NOMO-1 (cell line): ENCODE results near the gene CMTM3.
A peak's percentile ranks its signal among the peaks of the same experiment; 100 is the strongest.
"Not testable (repeated sequence)": the region's sequence is repeated elsewhere in the genome, so short reads cannot be mapped to it uniquely, and the experiment has no call there.

Experiments
- DNase-seq, 2 experiments: peaks; one replicate each; lab custom pipeline; 2025; ENCODE audit not compliant: unreplicated experiment in 2 of 2; lab: John Stamatoyannopoulos, UW

Gene CMTM3

GRCh38 chr16:66581246-66581952, 23.1 kb upstream of the CMTM3 start:
- no peak for DNase-seq

DNA sequence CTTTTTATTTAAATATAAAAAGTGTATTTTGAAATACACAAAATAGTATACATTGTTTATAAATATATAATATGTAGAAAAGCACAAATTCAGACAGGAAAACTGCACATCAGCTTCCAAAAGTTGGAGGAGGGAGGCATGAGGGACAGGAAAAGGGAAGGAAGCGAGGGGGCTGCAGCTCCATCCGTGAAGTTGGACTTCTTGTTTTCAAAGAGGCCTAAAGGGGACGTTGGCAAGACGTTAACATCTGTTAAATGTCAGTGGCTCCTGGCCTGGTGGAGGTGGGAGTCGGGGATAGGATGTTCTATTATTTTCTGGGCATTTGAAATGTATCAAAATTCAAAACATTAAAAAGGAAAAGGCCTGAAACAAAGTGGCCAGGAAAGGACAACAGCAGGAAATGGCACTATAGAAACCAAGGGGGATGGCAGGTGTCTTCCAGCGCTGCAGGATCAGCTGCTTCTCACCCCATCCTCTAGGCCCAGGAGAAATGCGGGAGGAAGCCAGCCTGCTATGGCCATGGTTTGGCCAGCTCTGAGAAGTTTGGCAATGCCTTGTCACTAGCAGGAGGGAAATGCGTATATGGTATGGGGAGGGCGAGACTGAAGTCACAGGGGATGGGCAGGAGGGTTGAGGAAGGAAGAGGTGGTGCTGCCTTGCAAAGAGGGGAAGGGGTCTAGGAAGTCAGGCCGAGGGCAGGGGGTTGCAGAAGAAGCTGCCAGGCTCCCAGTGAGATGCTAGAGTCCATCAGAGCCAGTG, 18.8 kb upstream of the CMTM3 start:
- peak; percentile 12 to 23 for DNase-seq

DNA sequence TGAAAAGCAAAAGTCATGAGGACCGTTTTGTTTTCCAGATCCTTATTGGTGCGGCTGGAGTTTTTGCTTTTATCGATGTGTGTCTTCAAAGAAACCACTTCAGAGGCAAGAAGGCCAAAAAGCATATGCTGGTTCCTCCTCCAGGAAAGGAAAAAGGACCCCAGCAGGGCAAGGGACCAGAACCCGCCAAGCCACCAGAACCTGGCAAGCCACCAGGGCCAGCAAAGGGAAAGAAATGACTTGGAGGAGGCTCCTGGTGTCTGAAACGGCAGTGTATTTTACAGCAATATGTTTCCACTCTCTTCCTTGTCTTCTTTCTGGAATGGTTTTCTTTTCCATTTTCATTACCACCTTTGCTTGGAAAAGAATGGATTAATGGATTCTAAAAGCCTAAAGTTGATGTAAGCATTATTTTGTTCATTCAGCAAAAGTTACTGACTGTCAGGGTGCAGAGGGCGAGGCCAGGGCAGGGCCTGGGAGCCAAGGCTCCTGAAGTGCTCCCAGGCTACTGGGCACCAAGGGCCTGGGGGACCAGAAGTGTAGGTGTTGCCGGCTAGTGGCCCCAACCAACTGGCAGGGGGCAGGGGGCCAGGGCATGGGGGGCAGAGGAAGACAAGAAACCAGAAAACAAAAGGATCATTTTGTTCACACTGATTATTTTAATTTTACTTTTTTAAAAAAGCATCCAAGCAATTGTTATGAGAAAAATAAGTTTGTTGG, 16.5 kb upstream of the CMTM3 start:
- DNase-seq: no peak

DNA sequence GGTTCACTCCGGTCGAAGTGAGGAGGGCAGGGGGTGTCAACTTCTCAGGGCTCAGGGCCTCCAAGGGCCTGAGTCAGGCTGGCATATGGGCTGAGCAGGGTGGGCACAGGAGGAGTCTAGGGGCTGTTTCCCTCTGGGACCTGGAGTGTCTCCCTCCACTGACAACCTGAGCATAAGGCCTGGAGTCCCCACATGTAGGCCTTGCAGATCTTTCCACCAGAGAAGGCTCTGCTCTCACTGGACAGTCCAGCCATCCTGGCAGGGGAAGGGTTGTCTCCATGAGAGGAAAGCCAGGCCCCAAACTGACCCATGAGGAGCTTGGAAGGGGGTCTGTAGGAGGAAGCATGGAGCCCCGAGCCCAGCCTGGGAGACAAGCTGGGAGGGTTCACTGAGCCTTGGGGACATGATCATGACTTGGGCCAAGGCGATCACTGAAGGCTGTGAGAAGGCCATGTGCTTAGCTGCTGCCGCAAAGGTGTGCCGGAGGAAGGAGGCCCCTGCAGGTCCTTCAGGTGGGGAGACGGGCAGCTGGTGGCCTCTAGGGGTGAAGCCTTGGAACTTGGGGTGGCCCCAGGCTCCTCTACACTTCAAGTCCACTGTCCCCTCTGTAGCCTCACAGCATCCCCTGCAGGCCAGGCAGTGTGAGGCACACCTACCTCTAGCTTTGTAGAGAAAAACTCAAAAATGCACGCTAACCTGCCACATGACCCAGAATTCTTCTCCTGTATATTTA, 15.4 kb upstream of the CMTM3 start:
- DNase-seq: peak; percentile 13 to 32

DNA sequence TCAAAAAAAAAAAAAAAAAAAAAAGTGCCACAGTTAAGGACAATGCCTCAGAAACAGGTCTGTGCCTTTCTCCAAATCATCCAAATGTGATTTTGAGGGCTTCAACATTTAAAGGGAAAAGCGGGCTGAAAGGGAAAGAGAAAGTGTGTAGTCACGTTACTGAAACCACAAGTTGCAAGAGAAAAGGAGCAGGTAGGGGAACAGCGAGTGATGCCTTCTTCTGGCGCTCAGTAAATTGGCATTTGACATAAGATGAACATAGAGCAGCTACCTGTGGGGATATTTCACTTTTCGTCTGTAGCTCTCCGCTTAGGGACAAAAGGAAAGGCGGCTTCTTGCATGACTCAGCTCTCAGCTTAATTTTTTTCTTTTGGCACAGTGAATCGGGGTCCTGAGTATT, 14.2 kb upstream of the CMTM3 start:
- peak in 1 of 2 experiments; percentile 32 for DNase-seq

DNA sequence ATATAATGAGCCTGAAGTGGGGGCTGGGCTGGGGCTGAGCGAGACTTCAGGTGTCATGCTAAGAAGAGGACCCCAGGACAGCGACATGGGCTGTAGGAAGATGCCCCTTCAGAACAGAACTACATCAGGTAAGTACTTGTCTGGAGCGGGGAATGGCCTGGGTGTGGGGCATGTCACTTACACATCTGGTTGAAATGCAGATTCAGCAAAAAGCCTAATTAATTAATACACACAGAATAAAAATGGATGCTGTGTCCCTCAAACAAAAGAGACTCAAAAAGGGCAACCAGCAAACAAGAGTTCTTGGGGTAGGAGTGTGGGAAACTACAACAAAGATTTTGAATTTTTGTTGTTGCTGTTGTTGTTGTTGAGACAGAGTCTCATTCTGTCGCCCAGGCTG, 13.5 kb upstream of the CMTM3 start:
- no peak for DNase-seq

- DNase-seq: no peak
Measured at GRCh38 chr16:66592241-66592640, 12.3 kb upstream of the CMTM3 start.

GRCh38 chr16:66592814-66593213, 11.7 kb upstream of the CMTM3 start:
- DNase-seq: no peak

DNA sequence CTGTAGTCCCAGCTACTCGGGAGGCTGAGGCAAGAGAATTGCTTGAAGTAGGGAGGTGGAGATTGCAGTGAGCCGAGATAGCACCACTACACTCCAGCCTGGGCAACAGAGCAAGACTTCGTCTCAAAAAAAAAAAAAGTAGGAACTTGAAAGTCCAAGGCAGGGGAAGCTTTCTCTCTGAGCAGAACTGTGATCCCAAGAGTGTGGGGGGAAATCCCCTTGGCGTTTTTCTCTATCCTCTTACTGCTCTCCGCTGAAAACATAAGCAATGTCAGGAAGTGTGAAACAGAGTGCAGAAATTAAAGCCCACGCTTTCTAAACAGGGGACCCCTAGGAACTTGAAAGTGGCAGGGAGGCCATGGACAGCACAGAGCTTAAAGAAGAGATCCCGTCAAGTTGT, 9.8 kb upstream of the CMTM3 start:
- DNase-seq: no peak

- DNase-seq: not testable (repeated sequence)
Measured at GRCh38 chr16:66596559-66596958, 7.9 kb upstream of the CMTM3 start.

GRCh38 chr16:66596986-66597848, 7.3 kb upstream of the CMTM3 start:
- DNase-seq: no peak

DNA sequence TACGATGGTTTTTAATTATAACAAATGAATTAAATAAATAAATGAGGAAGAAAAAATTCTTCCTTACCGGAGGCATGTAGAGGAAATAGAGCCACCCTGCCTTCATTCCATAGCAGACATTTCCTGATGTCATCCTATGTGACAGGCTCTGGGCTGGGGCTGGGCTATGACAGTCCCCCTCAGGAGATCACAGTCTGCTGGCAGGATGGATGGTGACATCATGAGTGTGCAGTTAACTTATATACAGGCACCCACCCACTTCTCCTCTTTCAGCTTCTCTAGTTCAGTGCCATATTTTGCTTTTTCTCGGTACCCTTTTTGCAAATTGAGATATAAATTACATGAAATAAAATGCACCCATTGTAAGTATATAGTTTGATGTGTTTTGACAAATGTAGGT, 6.4 kb upstream of the CMTM3 start:
- no peak for DNase-seq

DNA sequence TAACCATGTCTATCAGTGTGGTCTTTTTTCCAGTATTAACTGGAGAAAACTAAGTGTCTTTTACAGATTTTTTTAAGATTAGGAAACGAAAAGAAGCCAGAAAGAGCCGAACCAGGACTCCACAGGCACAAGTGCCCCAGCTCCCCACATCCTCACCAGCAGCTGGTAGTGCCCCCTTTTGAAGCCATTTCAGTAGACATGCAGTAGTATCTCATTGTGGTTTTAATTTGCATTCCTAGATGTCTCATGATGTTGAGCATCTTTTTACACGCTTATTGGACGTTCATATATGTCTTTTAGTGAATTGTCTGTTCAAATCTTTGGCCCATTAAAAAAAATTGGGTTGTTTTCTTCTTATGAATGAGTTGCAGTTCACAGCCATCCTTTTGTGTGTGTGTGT, 4.8 kb upstream of the CMTM3 start:
- DNase-seq: no peak

- DNase-seq: no peak
Measured at GRCh38 chr16:66600477-66600876, 4.0 kb upstream of the CMTM3 start.

DNA sequence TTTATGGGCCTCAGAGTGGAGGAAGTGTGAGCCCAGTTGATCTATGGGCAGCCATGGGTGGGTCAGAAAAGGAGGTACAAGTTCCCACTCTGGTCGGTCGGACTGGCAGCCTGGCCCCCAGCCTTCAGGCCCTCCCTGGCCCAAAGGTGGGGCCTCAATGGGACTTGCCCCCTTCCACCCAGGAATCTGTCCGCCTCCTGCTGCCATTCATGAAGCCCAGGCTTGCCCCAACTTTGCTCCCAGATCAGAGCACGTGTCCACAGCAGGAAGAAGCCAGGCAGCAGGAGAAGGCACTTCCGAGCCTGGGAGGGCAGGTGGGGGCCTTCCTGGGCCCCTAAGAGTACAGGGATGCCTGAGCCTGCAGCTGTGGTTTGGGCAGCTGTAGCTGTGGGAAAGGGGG, 3.0 kb upstream of the CMTM3 start:
- no peak for DNase-seq

- peak; percentile 39 to 84 for DNase-seq
Measured at GRCh38 chr16:66603537-66604375, 748 bp upstream of the CMTM3 start.

GRCh38 chr16:66605177-66605978, 874 bp downstream of the CMTM3 start:
- no peak for DNase-seq

DNA sequence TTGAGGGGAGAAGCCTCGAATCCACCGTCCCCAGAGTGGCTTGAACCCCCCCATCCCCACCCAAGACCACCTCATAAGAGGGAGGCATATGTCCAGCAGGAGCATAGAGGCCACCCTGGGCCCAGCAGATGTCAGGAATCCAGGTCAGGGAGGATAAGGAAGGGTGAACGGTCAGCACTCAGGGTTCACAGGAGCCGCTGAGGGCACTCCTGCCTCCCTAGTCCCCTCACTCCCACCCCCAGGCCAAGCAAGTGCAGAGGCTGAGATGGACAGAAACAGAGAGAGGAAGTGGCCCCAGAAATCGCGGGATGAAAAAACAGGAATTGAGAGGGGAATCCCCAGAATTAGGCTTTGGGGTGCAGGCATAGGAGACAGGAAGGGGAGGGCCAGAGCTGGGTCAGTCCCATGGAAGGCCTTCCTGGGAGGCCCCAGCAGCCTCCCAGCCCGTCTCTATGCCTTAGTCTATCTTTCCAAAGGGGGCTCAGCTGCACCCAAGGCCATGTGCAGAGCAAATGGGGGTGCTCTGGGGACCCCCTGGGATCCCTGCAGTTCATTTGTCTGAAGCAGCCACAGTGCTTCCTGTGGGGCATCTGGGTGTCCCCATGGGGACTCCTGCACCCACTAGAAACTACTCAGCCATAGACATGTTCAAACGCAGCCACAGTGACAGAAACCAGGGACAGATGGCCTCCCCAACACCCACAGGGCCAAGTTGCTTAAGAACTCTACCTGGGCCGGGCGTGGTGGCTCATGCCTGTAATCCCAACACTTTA, 1.7 kb downstream of the CMTM3 start:
- no peak for DNase-seq
